ENCODE results near the gene VIPR2. TPM values are rescaled to one million over a fixed set of nuclear protein-coding genes. Genes with fewer than 3 reads are reported as not detected.

VIPR2 gene
- total and polyA plus RNA-seq, 8 donors, result 3.7 to 13.7 (median 10.6) TPM

DNA sequence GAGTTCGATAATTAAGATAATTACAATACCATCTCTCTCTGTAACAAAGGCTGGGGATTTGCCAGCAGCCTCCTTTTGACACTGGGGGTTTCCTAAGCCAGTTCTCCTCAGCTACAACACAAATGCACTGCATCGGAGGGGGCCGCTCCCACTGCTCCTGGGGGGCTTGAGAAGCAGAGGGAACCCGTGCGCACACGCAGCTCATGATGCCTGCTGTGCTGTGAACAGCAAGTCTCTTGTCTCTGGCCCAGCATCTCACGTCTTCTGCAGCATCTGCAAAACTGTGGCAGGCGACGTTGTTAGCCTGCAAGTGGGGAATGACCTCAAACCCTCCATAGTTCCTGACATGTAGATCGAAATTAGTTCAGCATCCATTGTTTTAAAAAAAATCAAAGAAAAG is 5.5 kb downstream of the VIPR2 start:
- no peaks in the 10 kb centered on the region for H3K27me3 ChIP-seq
- intact Hi-C loops (cut with DNase I), result no loop called here
- no peaks in the 10 kb centered on the region for H3K4me1 ChIP-seq
- no peak overlapping the region for H3K27ac ChIP-seq
- H3K4me3 ChIP-seq, result no peak overlapping the region
- DNase-seq, result no peak
- ATAC-seq, result no peak
- TF ChIP-seq, protein P1, sequence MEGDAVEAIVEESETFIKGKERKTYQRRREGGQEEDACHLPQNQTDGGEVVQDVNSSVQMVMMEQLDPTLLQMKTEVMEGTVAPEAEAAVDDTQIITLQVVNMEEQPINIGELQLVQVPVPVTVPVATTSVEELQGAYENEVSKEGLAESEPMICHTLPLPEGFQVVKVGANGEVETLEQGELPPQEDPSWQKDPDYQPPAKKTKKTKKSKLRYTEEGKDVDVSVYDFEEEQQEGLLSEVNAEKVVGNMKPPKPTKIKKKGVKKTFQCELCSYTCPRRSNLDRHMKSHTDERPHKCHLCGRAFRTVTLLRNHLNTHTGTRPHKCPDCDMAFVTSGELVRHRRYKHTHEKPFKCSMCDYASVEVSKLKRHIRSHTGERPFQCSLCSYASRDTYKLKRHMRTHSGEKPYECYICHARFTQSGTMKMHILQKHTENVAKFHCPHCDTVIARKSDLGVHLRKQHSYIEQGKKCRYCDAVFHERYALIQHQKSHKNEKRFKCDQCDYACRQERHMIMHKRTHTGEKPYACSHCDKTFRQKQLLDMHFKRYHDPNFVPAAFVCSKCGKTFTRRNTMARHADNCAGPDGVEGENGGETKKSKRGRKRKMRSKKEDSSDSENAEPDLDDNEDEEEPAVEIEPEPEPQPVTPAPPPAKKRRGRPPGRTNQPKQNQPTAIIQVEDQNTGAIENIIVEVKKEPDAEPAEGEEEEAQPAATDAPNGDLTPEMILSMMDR (IDR thresholded peaks at IDR 0.05), result no peak
- H3K9me3 ChIP-seq, result no peaks in the 10 kb centered on the region
- no peaks in the 10 kb centered on the region for H3K36me3 ChIP-seq
- no peak for FAIRE-seq
- 90 to 93% methylated on average over 10 of the region's 10 CpGs for WGBS, 2 donors

DNA sequence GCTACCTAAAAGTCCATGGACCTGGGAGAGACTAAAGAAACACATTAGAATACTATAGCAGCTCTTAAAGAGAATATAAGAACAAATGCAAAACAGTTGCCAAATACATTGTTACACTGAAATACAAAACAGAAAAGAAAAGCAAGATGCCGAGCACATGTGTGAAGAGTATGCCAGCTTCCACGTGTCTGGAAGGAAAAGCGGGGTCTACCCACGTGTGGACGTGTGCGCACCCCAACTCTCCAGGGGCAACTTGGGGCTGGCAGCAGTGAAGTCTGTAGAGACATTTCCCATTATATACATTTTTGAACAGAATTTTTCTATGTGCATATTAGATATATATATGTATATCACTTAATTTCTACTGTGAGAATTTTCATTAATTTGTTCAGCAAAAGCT is 6.2 kb downstream of the VIPR2 start:
- FAIRE-seq, result no peak

DNA sequence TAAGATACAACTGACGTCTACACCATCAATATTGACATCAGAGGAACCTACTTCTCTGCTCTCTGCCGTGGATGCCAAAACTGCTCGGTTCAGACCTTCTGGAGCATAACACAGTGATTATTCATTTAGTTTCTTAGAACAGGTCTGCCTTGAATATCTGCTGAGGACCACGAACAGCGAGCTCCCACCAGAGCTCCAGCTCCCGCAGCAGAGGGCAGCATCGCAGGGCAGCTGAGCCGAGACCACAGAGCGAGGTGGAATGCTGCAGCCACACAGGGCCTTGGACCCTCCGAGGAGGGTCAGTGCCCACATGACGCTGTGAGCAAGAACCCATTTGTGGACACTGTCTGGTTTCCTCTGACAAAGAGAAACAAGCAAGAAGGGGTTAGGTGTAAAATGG is 6.8 kb downstream of the VIPR2 start:
- Histone ChIP-seq H3K4me3 (no peak overlapping the region), H3K36me3 (no peaks in the 10 kb centered on the region), H3K9me3 (no peaks in the 10 kb centered on the region), H3K27ac (no peak overlapping the region), H3K27me3 (no peaks in the 10 kb centered on the region), H3K4me1 (no peaks in the 10 kb centered on the region)
- FAIRE-seq (no peak), DNase-seq (peak in 1 of 6 donors; percentile 24), ATAC-seq (no peak)
- 78 to 81% methylated on average over 11 of the region's 11 CpGs for WGBS, 2 donors
- intact Hi-C loops (cut with DNase I), result no loop called here
- TF ChIP-seq, protein P1 (IDR thresholded peaks at IDR 0.05), result no peak

More for the DNA sequence above, 6.2 kb downstream of the VIPR2 start:
- Histone ChIP-seq H3K4me1 (no peaks in the 10 kb centered on the region), H3K4me3 (no peak overlapping the region), H3K36me3 (no peaks in the 10 kb centered on the region), H3K9me3 (no peaks in the 10 kb centered on the region), H3K27me3 (no peaks in the 10 kb centered on the region), H3K27ac (no peak overlapping the region)
- ATAC-seq (no peak), DNase-seq (no peak)
- 90 to 94% methylated on average over 6 of the region's 6 CpGs for WGBS, 2 donors
- TF ChIP-seq, protein P1 (IDR thresholded peaks at IDR 0.05), result no peak
- intact Hi-C loops (cut with DNase I), result no loop called here

DNA sequence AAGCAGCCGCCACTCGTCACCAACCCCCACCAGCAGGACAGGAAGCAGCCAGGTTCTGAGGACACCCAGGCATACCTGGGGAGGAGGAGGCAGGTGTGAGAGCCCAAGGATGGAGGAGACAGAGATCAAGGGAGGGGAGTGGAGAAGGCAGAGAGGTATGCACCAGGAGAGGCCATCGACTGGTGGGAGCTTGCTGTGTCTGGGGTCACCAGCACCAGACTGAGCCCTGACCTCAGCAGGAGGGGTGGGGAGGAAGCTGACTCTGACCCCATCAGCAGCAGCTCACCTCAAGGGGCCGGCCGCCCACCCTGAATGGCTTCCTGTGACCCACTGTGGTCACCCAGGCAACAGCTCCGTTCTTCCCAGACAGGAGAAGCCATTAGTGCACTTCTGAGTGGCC is 7.8 kb downstream of the VIPR2 start:
- peak in 1 of 6 donors; percentile 45 for DNase-seq
- no peak for FAIRE-seq
- Histone ChIP-seq H3K4me1 (no peaks in the 10 kb centered on the region), H3K9me3 (no peaks in the 10 kb centered on the region), H3K36me3 (no peaks in the 10 kb centered on the region), H3K27ac (no peak overlapping the region), H3K27me3 (no peaks in the 10 kb centered on the region), H3K4me3 (no peak overlapping the region)
- ATAC-seq, result no peak
- 67 to 72% methylated on average over 6 of the region's 6 CpGs for WGBS, 2 donors
- TF ChIP-seq, protein P1 (IDR thresholded peaks at IDR 0.05), result no peak
- intact Hi-C loops (cut with DNase I), result no loop called here

DNA sequence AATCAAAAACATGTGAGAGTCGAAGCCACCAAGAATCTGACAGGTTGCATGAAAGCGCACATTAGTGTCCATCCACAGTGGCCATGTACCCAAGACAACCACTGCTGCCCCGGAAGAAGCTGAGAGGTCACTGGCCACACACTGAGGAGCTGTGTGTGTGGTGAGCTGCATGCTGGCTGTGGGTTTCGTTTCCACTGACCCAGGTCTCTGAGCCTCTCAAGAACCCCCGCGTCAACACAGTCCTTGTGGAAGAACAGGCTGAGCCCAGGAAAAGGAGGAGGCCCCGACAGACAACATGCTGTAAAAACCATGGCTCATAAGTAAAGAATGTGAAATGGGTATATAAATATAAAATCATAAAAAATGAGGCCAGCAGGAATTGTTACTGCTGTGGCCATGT is 8.2 kb downstream of the VIPR2 start:
- no peaks in the 10 kb centered on the region for H3K36me3 ChIP-seq
- H3K4me3 ChIP-seq, result no peak overlapping the region
- no peaks in the 10 kb centered on the region for H3K4me1 ChIP-seq
- DNase-seq, result peak in 1 of 6 donors; percentile 14
- H3K27ac ChIP-seq, result no peak overlapping the region
- no peaks in the 10 kb centered on the region for H3K9me3 ChIP-seq
- no peak for FAIRE-seq
- H3K27me3 ChIP-seq, result no peaks in the 10 kb centered on the region
- TF ChIP-seq, protein P1 (IDR thresholded peaks at IDR 0.05), result no peak
- 83 to 84% methylated on average over 7 of the region's 7 CpGs for WGBS, 2 donors
- no peak for ATAC-seq
- intact Hi-C loops (cut with DNase I), result no loop called here
